ENCODE data around the gene TMEM259. TPM values are rescaled to one million over a fixed set of nuclear protein-coding genes. Genes with fewer than 3 reads are reported as not detected.

The TMEM259 gene
- total and polyA plus RNA-seq, 2 of the 13 experiments (the other 11 are each of a cell fraction or from before 2014, with no cell fraction given), result 64.7 to 164 TPM

GRCh38 chr19:1025960-1026782 is 5.2 kb upstream of the TMEM259 start, which contains the start of gene CNN2 (continued):
- TF ChIP-seq HNF1B (CRISPR knock-in tag; IDR thresholded peaks at IDR 0.05) (peak; percentile 15; the same call in 1 of the 2 replicates), ZNF101 (CRISPR knock-in tag; IDR thresholded peaks at IDR 0.05; ENCODE audit: borderline replicate concordance, low read depth) (no peak), ATF2 (CRISPR knock-in tag; IDR thresholded peaks at IDR 0.05) (peak; percentile 28; the same call in 1 of the 2 replicates), ZNF572 (CRISPR knock-in tag; IDR thresholded peaks at IDR 0.05) (no peak), MXI1 (IDR thresholded peaks at IDR 0.05; ENCODE audit: borderline replicate concordance, low read depth, low read length) (peak; percentile 45; the same call in 1 of the 3 replicates), MED1 (CRISPR knock-in tag; IDR thresholded peaks at IDR 0.05) (no peak), ZNF501 (CRISPR knock-in tag; IDR thresholded peaks at IDR 0.05) (0 out of 2 replicates have a peak, but pooled peaks have one; percentile 52), MAZ (IDR thresholded peaks at IDR 0.05; ENCODE audit: borderline replicate concordance, low read depth, low read length) (no peak), MAZ (CRISPR knock-in tag; IDR thresholded peaks at IDR 0.05; ENCODE audit: low read depth) (peak; percentile 81), AGO1 (IDR thresholded peaks at IDR 0.05; ENCODE audit: low read depth, low read length, poor library complexity, severe bottlenecking) (no peak), SCMH1 (CRISPR knock-in tag; IDR thresholded peaks at IDR 0.05; ENCODE audit: borderline replicate concordance) (no peak), ELF1 (CRISPR knock-in tag; IDR thresholded peaks at IDR 0.05) (no peak; the same call in 1 of the 2 replicates), DPF2 (CRISPR knock-in tag; IDR thresholded peaks at IDR 0.05; ENCODE audit: borderline replicate concordance, low read depth) (no peak; the same call in 1 of the 2 replicates), ZNF432 (CRISPR knock-in tag; IDR thresholded peaks at IDR 0.05; ENCODE audit: borderline replicate concordance) (no peak), ZIK1 (CRISPR knock-in tag; IDR thresholded peaks at IDR 0.05; ENCODE audit: borderline replicate concordance, low read depth) (no peak; the same call in 1 of the 2 replicates), ZNF607 (CRISPR knock-in tag; IDR thresholded peaks at IDR 0.05; ENCODE audit: borderline replicate concordance) (no peak), ZBTB20 (CRISPR knock-in tag; IDR thresholded peaks at IDR 0.05; ENCODE audit: borderline replicate concordance, low read depth) (no peak; the same call in 1 of the 2 replicates), ZNF788 (CRISPR knock-in tag; IDR thresholded peaks at IDR 0.05; ENCODE audit: borderline replicate concordance) (peak; percentile 26; the same call in 1 of the 2 replicates), BRF2 (CRISPR knock-in tag; IDR thresholded peaks at IDR 0.05) (0 out of 2 replicates have a peak, but pooled peaks have one; percentile 79), TBX2 (CRISPR knock-in tag; IDR thresholded peaks at IDR 0.05; ENCODE audit: borderline replicate concordance) (no peak; the same call in 1 of the 2 replicates), ZNF589 (CRISPR knock-in tag; conservative IDR thresholded peaks at IDR 0.05) (no peak)
- TF ChIP-seq, protein P1, sequence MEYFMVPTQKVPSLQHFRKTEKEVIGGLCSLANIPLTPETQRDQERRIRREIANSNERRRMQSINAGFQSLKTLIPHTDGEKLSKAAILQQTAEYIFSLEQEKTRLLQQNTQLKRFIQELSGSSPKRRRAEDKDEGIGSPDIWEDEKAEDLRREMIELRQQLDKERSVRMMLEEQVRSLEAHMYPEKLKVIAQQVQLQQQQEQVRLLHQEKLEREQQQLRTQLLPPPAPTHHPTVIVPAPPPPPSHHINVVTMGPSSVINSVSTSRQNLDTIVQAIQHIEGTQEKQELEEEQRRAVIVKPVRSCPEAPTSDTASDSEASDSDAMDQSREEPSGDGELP (IDR thresholded peaks at IDR 0.05; ENCODE audit: borderline replicate concordance, low read depth), result no peak

Data from HepG2 (cell line).